Stimulated activated CD4-positive, alpha-beta T cell treated with anti-CD3 and anti-CD28 coated beads, Interleukin-2, amount 100 ng/mL, for 48 hours (primary cell): ENCODE results near the gene FNDC3B.
A peak's percentile ranks its signal among the peaks of the same experiment; 100 is the strongest.

ENCODE experiments used
- DNase-seq, 2 donors: peaks; one replicate each; pipeline ENCODE4 v3.0.0-alpha.2; 2020

The FNDC3B gene

DNA sequence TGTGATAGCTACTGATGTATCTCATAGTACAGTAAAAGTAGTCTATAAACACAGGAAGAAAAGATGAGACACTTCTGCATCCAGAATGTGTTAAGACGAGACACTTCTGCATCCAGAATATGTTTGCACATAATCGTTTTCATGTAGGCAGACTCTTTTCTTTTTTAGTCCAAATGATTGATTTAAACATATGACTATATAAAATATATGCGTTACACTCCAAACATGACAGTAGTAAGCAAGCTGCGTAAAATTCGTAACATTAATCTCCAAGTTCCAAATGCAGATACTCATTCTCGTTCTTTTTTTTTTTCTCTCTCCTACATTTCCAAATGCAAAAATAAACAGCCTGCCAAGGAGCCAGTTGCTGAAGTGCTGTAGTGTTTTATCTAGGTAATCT lies 82.6 kb downstream of the FNDC3B start:
- DNase-seq, result no peak

DNA sequence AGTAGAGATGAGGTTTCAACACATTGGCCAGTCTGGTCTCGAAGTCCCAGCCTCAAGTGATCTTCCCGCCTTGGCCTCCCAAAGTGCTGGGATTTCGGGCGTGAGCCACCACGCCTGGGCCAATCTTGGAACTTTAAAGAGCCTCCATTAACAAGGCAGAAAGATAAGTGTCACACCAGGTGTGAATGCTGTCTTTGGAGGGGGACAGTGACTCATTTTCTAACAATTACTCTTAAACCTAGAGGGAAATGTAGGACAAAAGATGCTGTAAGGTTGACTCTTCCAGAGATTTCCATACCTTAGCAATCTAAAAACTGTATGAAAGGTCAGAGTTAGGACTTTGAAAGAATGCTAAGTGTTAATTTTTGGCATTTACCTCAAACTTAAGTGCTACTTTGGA lies 84.9 kb downstream of the FNDC3B start:
- no peak for DNase-seq

- no peak for DNase-seq
Observed at GRCh38 chr3:172125053-172125452, 85.7 kb downstream of the FNDC3B start.

DNA sequence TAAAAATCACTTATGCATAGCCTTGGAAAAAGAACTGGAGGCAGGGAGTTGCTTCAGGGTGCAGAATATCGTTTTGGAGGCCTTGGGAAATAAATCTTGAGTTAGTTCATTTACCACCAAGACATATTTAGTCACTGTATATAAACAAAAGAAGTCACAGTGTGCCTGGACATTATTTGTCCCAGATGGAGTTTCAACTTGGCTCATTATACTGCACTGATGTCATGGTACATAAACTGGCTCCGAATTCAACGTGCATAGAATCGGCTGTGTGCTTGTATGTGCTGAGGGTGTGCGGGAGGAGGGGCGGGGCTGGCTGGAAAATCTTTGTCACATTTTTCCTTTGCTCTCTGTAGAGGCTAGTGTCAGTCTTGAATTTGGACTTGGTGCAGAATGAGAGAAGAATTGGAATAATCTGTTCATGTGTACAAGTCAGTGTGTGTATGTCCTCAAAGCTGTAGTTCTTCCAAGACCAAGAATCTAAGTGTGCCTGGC lies 86.6 kb downstream of the FNDC3B start:
- no peak for DNase-seq

GRCh38 chr3:172126741-172127140 lies 87.4 kb downstream of the FNDC3B start:
- DNase-seq, result no peak

GRCh38 chr3:172127141-172127540 lies 87.8 kb downstream of the FNDC3B start:
- DNase-seq, result no peak

GRCh38 chr3:172127929-172128580 lies 88.7 kb downstream of the FNDC3B start:
- no peak for DNase-seq

DNA sequence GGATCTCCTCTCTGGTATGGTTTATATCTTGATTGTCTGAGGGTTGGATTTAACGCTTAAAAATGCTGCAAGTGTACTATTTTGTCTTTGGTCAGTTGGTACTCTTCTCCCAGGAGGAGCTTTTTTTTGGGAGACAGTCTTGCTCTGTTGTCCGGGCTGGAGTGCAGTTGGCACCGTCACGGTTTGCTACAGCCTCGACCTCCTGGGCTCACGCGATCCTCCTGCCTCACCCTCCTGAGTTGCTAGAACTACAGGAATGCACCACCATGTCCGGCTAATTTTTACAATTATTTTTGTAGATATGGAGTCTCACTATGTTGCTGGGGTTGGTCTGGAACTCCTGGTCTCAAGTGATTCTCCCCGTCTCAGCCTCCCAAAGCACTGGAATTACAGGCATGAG lies 89.5 kb downstream of the FNDC3B start:
- no peak for DNase-seq

DNA sequence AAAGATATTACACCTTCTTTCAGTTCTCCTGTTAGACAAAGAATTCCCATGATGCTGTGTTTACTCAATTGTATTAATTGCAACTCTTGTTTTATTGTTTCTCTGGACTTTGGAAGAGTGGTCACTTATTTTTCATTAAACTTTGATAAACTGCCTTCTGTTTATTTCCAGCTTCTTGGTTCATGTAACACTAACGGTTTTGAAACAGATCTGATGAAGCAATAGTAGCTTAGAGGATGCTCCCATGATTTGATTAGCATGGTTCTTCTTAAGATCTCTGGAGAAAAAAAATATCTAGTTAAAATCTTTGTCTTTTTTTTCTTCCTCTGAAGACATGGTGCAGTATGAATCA lies 90.1 kb downstream of the FNDC3B start:
- no peak for DNase-seq

DNA sequence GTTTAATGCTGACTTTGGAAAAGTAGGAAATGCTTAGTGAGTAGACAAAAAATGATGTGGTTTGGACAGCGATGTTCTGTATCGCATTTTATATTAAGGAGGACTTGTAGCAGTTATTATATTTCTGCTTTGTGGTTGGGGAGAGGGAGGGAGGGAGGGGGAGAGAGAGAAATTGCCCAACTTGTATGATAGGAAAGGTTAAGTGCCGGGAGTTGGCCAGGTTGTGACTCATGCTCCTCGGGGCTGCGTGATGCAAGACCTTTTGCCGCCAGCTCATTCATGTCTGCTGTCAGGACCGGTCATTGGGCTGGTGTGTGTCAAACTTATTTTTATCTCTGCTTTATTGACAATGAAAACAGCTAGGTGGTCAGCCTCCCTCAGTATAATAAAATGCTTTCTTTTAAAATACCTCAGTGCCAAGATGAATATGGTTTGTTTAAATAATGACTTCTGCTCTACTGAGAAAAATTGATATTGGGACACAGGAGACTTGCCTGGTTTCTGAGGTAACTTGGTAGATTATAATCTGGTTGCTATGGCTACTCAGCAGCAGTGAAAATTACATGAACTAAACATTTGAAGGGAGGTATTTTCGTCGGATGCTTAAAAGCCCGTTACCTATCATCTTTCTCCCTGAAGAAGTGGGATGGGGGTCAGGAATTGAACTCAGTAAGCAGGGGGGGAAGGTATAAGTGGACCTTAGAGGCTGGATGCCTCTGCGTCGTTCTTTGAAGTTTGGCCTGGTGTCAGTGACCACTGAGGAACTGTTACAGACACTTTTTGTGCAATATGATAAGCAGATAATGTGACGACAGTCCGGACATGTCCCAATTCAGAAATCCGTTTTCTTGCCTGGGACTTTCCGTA lies 90.7 kb downstream of the FNDC3B start:
- peak in 1 of 2 donors; percentile 39 for DNase-seq

DNA sequence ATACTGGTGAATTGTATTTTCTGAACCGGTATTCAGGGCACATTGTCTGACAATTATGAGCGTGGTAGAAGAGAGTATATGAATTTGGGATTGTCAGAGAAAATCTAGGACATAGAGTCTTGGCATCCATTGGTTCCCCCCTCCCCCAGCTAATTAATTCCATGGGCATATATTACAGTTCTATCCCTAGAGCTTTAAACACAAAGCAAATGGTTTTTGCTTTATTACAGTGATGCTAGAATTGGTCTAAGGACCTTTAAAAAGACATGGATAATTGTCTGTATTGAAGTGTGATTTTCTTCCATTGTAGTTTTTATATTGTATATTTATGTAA lies 91.3 kb downstream of the FNDC3B start:
- DNase-seq, result no peak

GRCh38 chr3:172131746-172132145 lies 92.4 kb downstream of the FNDC3B start:
- DNase-seq, result no peak

GRCh38 chr3:172132159-172132586 lies 92.8 kb downstream of the FNDC3B start:
- no peak for DNase-seq

- DNase-seq, result no peak
Observed at GRCh38 chr3:172132721-172133311, 93.4 kb downstream of the FNDC3B start.

DNA sequence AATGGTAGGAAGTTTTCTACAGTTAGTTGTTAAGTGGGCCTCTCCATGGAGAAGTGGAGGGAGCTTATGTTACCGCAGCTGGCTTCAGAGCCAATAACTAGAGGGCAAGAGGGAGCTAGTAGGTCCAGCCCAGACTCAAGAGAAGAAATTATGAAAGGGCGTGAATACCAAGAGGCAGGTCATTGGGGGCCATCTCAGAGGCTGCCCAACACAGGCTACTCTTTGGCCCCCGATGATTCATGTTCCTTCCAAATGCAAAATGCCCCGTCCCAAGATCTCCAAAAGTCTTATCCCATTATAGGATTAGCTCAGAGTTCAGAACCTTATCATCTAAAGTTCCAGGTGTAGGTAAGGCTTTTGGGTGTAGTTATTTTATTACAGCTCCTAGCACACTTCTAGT lies 94.5 kb downstream of the FNDC3B start:
- no peak for DNase-seq

DNA sequence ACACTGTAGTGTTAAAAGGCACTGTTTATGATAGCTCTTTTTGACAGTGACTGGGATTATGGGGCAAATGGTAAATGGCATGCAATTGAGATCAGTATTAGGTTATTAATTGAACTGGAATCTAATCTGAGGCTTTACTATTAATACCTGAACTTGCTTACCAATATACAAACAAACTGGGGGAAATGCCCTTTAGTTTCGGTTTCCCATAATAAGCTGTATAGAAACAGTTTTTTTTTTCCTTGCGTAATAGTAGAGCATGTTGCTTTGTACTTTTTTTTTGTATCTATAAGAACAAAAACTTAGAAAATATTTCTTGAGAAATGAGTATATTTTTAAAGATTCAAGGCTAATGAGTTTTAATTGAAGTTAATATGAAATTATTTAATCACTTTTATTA lies 95.0 kb downstream of the FNDC3B start:
- no peak for DNase-seq

GRCh38 chr3:172135185-172135584 lies 95.8 kb downstream of the FNDC3B start:
- DNase-seq, result no peak

DNA sequence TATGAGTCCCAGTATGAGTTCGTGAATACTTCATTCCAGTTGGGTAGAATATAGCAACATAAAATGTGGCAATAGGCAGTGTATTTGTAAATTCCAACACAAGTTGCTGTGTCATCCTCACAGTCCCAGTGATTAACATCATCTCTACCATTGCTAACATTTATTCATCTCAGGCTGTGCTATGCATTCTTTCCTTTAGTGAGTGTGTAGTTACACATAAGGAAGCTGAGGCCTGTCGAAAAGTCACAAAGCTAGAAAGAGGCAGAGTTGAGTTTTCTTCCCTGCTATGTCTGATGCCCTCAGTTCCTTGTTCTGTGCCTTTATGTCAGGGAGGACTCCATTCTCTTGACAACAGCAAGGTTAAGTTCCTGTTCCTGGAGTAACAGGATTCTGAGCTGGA lies 96.4 kb downstream of the FNDC3B start:
- DNase-seq, result no peak

GRCh38 chr3:172136330-172136729 lies 97.0 kb downstream of the FNDC3B start:
- DNase-seq, result no peak

DNA sequence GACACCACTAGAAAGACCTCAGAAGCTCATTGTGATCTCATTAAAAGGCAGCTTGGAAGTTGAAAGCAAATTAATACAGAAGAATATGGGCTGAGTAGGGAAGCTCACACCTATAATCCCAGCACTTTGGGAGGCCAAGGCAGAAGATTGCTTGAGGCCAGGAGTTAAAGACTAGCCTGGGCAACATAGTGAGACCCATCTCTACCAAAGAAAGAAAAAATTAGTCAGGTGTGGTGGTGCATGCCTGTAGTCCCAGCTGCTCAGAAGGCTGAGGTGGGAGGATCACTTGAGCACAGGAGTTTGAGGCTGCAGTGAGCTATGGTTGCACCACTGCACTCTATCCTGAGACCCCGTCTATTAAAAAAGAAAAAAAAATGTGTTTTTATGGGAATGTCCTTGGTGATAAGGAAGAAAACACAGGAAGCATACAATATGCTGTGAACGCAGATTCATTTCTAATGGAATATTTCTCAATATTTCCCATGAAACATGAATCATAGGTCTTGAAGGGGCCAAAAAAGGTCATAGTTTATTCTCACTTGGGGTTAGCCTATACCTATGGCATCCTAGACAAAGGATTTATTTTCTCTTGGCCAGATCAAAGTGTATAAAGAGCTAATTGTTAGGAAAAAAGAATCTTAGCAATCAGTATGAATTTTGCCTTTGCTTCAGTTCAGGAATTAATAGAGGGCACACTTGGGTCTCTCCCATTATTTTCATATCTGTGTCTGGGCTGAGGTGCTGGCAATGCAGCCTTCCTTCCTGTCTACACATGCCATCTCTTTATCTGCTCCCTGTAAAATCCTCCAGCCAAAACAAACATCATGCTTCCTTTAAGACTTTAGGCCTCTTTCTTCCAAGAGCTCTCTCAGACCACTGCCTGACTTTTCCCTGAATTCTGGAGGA lies 98.2 kb downstream of the FNDC3B start:
- no peak for DNase-seq

DNA sequence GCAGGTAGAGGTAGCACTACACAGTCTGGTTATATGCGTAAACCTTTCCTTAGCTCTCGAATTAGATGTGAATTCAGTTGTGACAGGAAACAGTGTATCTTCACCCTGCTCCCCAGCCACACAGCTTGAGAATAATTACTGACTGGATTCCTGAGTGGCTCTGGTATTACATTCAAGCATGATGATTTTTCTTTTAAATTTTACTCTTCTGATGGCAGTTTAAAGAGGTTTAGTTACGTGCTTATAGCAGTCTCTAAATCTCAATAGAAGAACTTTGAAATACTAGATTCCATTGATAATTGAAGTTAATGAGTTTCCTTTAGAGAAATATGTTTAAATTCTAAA lies 98.8 kb downstream of the FNDC3B start:
- DNase-seq, result no peak

DNA sequence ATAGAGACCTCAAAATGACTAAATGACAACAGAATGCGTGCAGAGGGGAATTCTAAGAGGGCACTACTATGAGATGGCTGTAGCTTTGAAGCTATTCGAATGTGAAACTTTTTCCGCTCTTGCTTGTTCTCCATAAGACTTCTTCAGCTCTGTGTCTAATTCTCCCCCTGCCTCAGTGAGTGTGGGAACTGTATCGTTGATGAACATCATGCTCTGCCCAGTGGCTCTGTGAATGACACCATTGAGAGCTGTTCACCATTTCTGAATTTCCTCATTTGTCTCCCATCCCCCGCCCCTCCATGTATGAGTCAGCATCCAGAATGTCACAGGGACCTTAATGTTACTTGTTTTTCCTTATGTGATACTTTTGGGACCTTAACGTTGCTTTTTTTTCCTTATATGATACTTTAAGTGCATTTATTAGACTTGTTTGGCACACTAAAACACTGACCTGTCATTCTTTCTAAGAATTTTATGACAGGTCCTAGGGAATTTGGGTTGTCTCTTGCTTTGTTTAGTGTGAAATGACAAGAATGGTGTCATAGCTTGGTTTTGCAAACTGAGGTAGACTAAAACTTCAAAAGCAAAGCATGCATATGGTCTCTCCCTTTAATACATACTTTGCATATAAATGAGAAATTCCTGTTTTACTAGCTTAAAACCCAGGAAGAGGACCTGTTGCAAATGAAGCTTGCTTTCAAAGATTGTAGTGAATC lies 99.6 kb downstream of the FNDC3B start:
- DNase-seq, result peak in 1 of 2 donors; percentile 24
